Adrenal gland (tissue), 12 donors: ENCODE measurements around the gene ALKBH5. TPM values are rescaled to one million over a fixed set of nuclear protein-coding genes. Genes with fewer than 3 reads are reported as not detected.
A peak's percentile ranks its signal among the peaks of the same experiment; 100 is the strongest.

ENCODE experiments used
- DNase-seq, 7 donors: peaks; one replicate each; pipeline ENCODE4 v3.0.0-alpha.2; 2019 to 2020
- H3K27ac ChIP-seq, 5 donors: fragments of 200-600 bp; sonication (generic) in 4 of 5; 1 replicate in 3 of 5; 2 replicates in 2 of 5; pipeline versions ENCODE4 v1.5.1 to v1.8.0; 2016 to 2020; ENCODE audit warnings: mild to moderate bottlenecking in 1 of 5
- H3K27me3 ChIP-seq: fragments of 200-600 bp; 2 replicates; pipeline ENCODE4 v1.8.0; 2021
- H3K36me3 ChIP-seq, 2 donors: fragments of 200-600 bp; replicated peaks in 1 of 2; 1 replicate in 1 of 2; 2 replicates in 1 of 2; pipeline versions ENCODE4 v1.5.1 to v1.8.0; 2018 to 2022
- H3K4me1 ChIP-seq, 2 donors: fragments of 200-600 bp; replicated peaks in 1 of 2; 1 replicate in 1 of 2; 2 replicates in 1 of 2; pipeline versions ENCODE4 v1.5.1 to v1.8.0; 2018 to 2021
- H3K4me3 ChIP-seq, 4 donors: fragments of 200-600 bp; sonication (generic) in 3 of 4; one replicate each; pipeline ENCODE4 v1.5.1; 2016 to 2018
- H3K9me3 ChIP-seq, 3 donors: fragments of 200-600 bp; sonication (generic) in 1 of 3; replicated peaks in 1 of 3; 1 replicate in 2 of 3; 2 replicates in 1 of 3; pipeline versions ENCODE4 v1.5.1 to v1.8.0; 2016 to 2021
- POLR2A ChIP-seq, 2 donors: fragments of 450-650 bp; IDR thresholded peaks; one replicate each; pipeline ENCODE4 v1.6.1; 2017; ENCODE audit warnings: antibody characterized with exemption in 2 of 2, mild to moderate bottlenecking in 2 of 2, moderate library complexity in 1 of 2
- WGBS, 4 donors: extraction: QIAGEN DNeasy Blood & Tissue Kit in 2 of 4; methylation state at CpG; one replicate each; pipeline versions ENCODE4 v1.1.5 to v1.1.7; 2013 to 2017; 5-methylcytosine and 5-hydroxymethylcytosine counted together
- intact Hi-C, 2 donors: fragments of 100-400 bp; cut with DNase I; formaldehyde crosslinking; loops; one replicate each; pipeline versions ENCODE4 v1.14.1 to v1.15.0; 2022 to 2023
- polyA plus RNA-seq, 3 donors: library from polyadenylated mRNA; stranded (reverse); fragments of 200-250 nt in 2 of 3; fragments of 350-450 nt in 1 of 3; fragmentation: Illumina TruSeq in 1 of 3; extraction: RNeasy Lipid Tissue Mini Kit (QIAGEN cat#74804) in 1 of 3; gene quantifications; one replicate each; pipeline ENCODE4 v1.2.3, GENCODE V29; 2013 to 2014
- total RNA-seq, 9 donors: library from RNA; depleted of rRNA in 4 of 9; stranded (reverse); fragments of >200 nt in 4 of 9; fragments of 120-200 nt in 1 of 9; fragmentation: NEBNext Ultra II Directional in 1 of 9; extraction: Animal tissue kit (Norgen Biotek cat#: 25700) in 1 of 9; gene quantifications; one replicate each; pipeline versions ENCODE4 v1.1.0 to v1.2.4, GENCODE V29; 2013 to 2023
- TF ChIP-seq, protein P1 (sequence below), 6 experiments: fragments of 450-650 bp in 4 of 6; fragments of 200-600 bp in 2 of 6; sonication (generic) in 1 of 6; IDR thresholded peaks; 1 replicate in 5 of 6; 2 replicates in 1 of 6; pipeline versions ENCODE4 v1.5.1 to v1.8.0; 2016 to 2021; ENCODE audit warnings: antibody characterized with exemption in 6 of 6, mild to moderate bottlenecking in 2 of 6, moderate library complexity in 1 of 6
- donor health status: healthy with polysubstance abuse.
- donor health status: Bipolar disorder and iron deficiency.
- donor health status: DM: yes; HTN: yes; CAD: no.
- donor health status: DM: no; HTN: no; CAD: no.
- donor health status: DM: no; HTN: no; CAD: no.
- donor health status: DM: yes; HTN: yes; CAD: no.

Gene ALKBH5
- total and polyA plus RNA-seq, 12 donors: 28.4 to 154 (median 138) TPM

GRCh38 chr17:18217412-18218015 lies 33.9 kb downstream of the ALKBH5 start:
- intact Hi-C loops: loop anchor here in 1 of 2 donors (5.0 kb wide), 1 partner anchor 75 kb away; no protein-coding TSS in a partner anchor
- peak; percentile 66 to 91 (median 78) for DNase-seq

DNA sequence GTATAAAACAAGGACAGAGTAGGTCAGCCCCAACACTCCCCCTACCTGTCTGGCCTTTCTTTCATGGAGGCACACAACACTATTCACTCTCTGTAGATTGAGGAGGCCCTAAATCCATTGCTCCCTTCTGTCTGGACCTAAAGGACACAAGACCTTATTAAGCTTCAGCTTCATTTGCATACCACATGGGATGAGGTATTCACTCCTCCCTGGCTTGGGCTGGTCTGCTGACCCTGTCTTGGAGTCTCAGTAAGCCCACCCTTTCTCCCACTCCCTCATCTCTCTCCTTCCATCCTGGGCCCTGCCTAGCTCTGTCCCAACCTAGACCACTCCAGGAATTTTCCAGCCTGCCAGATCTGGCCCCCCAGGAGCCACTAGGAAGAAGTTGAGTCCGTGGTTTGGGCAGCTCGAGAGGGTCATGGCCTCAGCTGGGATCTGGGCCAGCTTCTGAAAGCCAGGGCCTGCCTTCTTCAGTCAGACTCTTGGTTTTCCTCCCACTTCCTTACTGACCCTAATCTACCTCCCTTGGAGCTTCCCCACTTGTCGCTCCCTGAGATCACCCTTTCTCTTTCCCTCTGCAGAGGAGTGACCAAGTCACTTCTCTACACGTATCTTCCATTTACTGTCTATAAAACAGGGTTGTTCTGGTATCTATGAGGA lies 35.3 kb downstream of the ALKBH5 start:
- Histone ChIP-seq H3K27me3 (no peaks in the 10 kb centered on the region), H3K9me3 (no peaks in the 10 kb centered on the region), H3K4me1 (peaks cover 8 to 10% of the 10 kb centered on the region in 2 donors), H3K36me3 (no peaks in the 10 kb centered on the region), H3K27ac (peak overlapping the region in 1 of 5 donors; percentile 32), H3K4me3 (no peak overlapping the region)
- TF ChIP-seq, protein P1, sequence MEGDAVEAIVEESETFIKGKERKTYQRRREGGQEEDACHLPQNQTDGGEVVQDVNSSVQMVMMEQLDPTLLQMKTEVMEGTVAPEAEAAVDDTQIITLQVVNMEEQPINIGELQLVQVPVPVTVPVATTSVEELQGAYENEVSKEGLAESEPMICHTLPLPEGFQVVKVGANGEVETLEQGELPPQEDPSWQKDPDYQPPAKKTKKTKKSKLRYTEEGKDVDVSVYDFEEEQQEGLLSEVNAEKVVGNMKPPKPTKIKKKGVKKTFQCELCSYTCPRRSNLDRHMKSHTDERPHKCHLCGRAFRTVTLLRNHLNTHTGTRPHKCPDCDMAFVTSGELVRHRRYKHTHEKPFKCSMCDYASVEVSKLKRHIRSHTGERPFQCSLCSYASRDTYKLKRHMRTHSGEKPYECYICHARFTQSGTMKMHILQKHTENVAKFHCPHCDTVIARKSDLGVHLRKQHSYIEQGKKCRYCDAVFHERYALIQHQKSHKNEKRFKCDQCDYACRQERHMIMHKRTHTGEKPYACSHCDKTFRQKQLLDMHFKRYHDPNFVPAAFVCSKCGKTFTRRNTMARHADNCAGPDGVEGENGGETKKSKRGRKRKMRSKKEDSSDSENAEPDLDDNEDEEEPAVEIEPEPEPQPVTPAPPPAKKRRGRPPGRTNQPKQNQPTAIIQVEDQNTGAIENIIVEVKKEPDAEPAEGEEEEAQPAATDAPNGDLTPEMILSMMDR (IDR thresholded peaks at IDR 0.05): no peak
- no peak for TF ChIP-seq POLR2A (IDR thresholded peaks at IDR 0.05)
- DNase-seq: peak in 4 of 7 donors; percentile 26 to 75 (median 64)
- 32 to 57% (median 44%) methylated on average over 3 to 4 of the region's 4 CpGs for WGBS, 4 donors
- intact Hi-C loops: loop anchor here in 1 of 2 donors (5.0 kb wide), 1 partner anchor 77 kb away; no protein-coding TSS in a partner anchor

More at GRCh38 chr17:18217412-18218015, 33.9 kb downstream of the ALKBH5 start:
- WGBS, 4 donors: 7 to 14% (median 9%) methylated on average over 5 to 6 of the region's 6 CpGs
- no peaks in the 10 kb centered on the region for H3K36me3 ChIP-seq
- H3K4me1 ChIP-seq: peaks cover 8 to 10% of the 10 kb centered on the region in 2 donors
- TF ChIP-seq POLR2A (IDR thresholded peaks at IDR 0.05): no peak
- TF ChIP-seq, protein P1 (IDR thresholded peaks at IDR 0.05): peak; percentile 84 to 92 (median 90)
- no peak overlapping the region for H3K27ac ChIP-seq
- no peaks in the 10 kb centered on the region for H3K27me3 ChIP-seq
- H3K4me3 ChIP-seq: no peak overlapping the region
- H3K9me3 ChIP-seq: no peaks in the 10 kb centered on the region

- peaks cover 17 to 18% of the 10 kb centered on the region in 2 donors for H3K4me1 ChIP-seq
- DNase-seq: peak in 1 of 7 donors; percentile 24
- no peaks in the 10 kb centered on the region for H3K27me3 ChIP-seq
- no peaks in the 10 kb centered on the region for H3K9me3 ChIP-seq
- H3K36me3 ChIP-seq: no peaks in the 10 kb centered on the region
- intact Hi-C loops: no loop called here
- H3K27ac ChIP-seq: peak overlapping the region in 2 of 5 donors; percentile 59 to 81
- H3K4me3 ChIP-seq: no peak overlapping the region
- WGBS, 4 donors: 80 to 97% (median 86%) methylated on average over 4 of the region's 4 CpGs
- TF ChIP-seq POLR2A (IDR thresholded peaks at IDR 0.05): no peak
- TF ChIP-seq, protein P1 (IDR thresholded peaks at IDR 0.05): no peak
Observed at GRCh38 chr17:18224053-18224386, 40.4 kb downstream of the ALKBH5 start.

DNA sequence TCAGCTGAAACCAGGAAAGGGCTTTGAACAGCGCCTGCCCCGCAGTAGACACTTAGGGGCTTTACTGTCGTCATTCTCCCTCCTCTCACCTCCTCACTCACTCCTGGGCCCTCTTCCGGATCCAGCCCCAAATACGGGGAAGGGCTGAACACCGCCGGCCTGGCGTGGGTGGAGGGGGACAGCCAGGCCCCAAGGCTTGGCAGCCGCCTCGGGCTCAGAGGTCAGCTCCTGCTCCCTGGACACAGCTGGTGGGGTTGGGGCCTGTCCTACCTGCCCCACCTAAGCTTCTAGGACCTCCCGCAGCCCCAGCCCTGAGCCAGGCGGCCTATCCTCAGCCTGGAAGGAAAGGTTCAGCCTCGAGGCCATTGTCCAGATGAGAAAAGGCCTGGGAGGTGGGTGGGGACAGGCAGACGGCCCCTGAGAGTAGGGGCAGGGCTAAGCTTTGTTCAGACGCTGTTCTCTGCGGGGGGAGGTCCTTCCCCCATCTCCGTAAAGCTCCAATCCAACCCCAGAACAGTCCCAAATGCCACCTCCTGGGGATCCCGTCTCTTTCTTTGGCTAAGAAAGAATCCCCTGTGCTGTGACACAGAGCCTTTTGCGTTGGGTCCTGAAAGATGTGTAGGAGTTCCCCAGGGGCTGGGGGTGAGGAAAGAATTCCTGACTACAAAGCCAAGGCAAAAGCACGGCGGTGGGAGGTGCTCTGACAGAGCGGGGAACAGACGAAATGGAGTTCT lies 40.9 kb downstream of the ALKBH5 start:
- DNase-seq: peak in 1 of 7 donors; percentile 37
- Histone ChIP-seq H3K27me3 (no peaks in the 10 kb centered on the region), H3K4me1 (peaks cover 12 to 13% of the 10 kb centered on the region in 2 donors), H3K27ac (peak overlapping the region in 2 of 5 donors; percentile 59 to 81), H3K36me3 (no peaks in the 10 kb centered on the region), H3K9me3 (no peaks in the 10 kb centered on the region), H3K4me3 (peak overlapping the region in 1 of 4 donors; percentile 84)
- 47 to 54% (median 50%) methylated on average over 19 to 23 of the region's 23 CpGs for WGBS, 4 donors
- no peak for TF ChIP-seq POLR2A (IDR thresholded peaks at IDR 0.05)
- TF ChIP-seq, protein P1 (IDR thresholded peaks at IDR 0.05): no peak
- intact Hi-C loops: no loop called here
